Fibroblast of pulmonary artery (primary cell): ENCODE data around the gene CXCL16.
"Not testable (repeated sequence)": the region's sequence is repeated elsewhere in the genome, so short reads cannot be mapped to it uniquely, and the experiment has no call there.

Experiments used
- DNase-seq: peaks from one replicate; pipeline ENCODE4 v3.0.0-alpha.2; 2010; ENCODE audit warnings: low read depth
- H3K4me3 ChIP-seq: replicated peaks from 2 replicates; pipeline ENCODE4 v1.5.1; 2011; ENCODE audit warnings: low read depth, mild to moderate bottlenecking, control low read depth, low read length, moderate library complexity
- CTCF ChIP-seq: IDR thresholded peaks from 2 replicates; pipeline ENCODE4 v1.5.1; 2011; ENCODE audit warnings: mild to moderate bottlenecking, control low read depth, low read length, inconsistent platforms; ENCODE audit errors: missing control alignments

Gene CXCL16

GRCh38 chr17:4718276-4718675, 21.5 kb downstream of the CXCL16 start:
- no peak overlapping the region for H3K4me3 ChIP-seq
- TF ChIP-seq CTCF, result no peak
- no peak for DNase-seq

GRCh38 chr17:4717791-4718190, 21.9 kb downstream of the CXCL16 start:
- DNase-seq, result no peak
- TF ChIP-seq CTCF, result no peak
- no peak overlapping the region for H3K4me3 ChIP-seq

- TF ChIP-seq CTCF, result no peak
- no peak overlapping the region for H3K4me3 ChIP-seq
- DNase-seq, result no peak
These were observed 23.6 kb downstream of the CXCL16 start for GRCh38 chr17:4716081-4716480.

GRCh38 chr17:4715063-4715744, 24.5 kb downstream of the CXCL16 start:
- H3K4me3 ChIP-seq, result no peak overlapping the region
- DNase-seq, result no peak
- TF ChIP-seq CTCF, result no peak

GRCh38 chr17:4714340-4715062, 25.2 kb downstream of the CXCL16 start:
- not testable (repeated sequence) for DNase-seq, H3K4me3 ChIP-seq

- TF ChIP-seq CTCF, result no peak
- H3K4me3 ChIP-seq, result no peak overlapping the region
- no peak for DNase-seq
These were observed 27.2 kb downstream of the CXCL16 start for GRCh38 chr17:4712526-4712925.

GRCh38 chr17:4711661-4712181, 28.0 kb downstream of the CXCL16 start:
- DNase-seq, result no peak
- no peak for TF ChIP-seq CTCF
- no peak overlapping the region for H3K4me3 ChIP-seq
